Right atrium auricular region (tissue), 2 donors: ENCODE results near the gene ICAM5. TPM values are rescaled to one million over a fixed set of nuclear protein-coding genes. Genes with fewer than 3 reads are reported as not detected.

Experiments used
- DNase-seq: peaks from one replicate; pipeline ENCODE4 v3.0.0-alpha.2; 2019; ENCODE audit warnings: low spot score
- H3K27ac ChIP-seq, 2 donors: fragments of 200-600 bp; sonication (generic); 1 replicate in 1 of 2; 2 replicates in 1 of 2; pipeline ENCODE4 v1.5.1; 2016 to 2019
- H3K27me3 ChIP-seq, 2 donors: fragments of 200-600 bp; sonication (generic); one replicate each; pipeline versions ENCODE4 v1.5.1 to v1.6.0; 2017 to 2019
- H3K36me3 ChIP-seq: fragments of 200-600 bp; sonication (generic); one replicate; pipeline ENCODE4 v1.5.1; 2016
- H3K4me1 ChIP-seq, 2 donors: fragments of 200-600 bp; sonication (generic); one replicate each; pipeline versions ENCODE4 v1.5.1 to v1.6.0; 2017 to 2019
- H3K4me3 ChIP-seq, 2 donors: fragments of 200-600 bp; sonication (generic); 1 replicate in 1 of 2; 2 replicates in 1 of 2; pipeline ENCODE4 v1.5.1; 2017 to 2019; ENCODE audit warnings: mild to moderate bottlenecking in 1 of 2, moderate library complexity in 1 of 2
- H3K9me3 ChIP-seq, 2 donors: fragments of 200-600 bp; sonication (generic); one replicate each; pipeline ENCODE4 v1.5.1; 2019
- CTCF ChIP-seq, 2 donors: fragments of 200-600 bp; sonication (generic); IDR thresholded peaks; one replicate each; pipeline ENCODE4 v1.5.1; 2019; ENCODE audit warnings: antibody characterized with exemption in 2 of 2
- total RNA-seq, 2 donors: library from RNA; depleted of rRNA; stranded (reverse); fragments of >200 nt; gene quantifications; one replicate each; pipeline ENCODE4 v1.1.0, GENCODE V29; 2016

Gene ICAM5
- total RNA-seq, 2 donors from 2014 or later: 0.22 to 1.7 TPM

GRCh38 chr19:10327793-10328192 lies 38.0 kb downstream of the ICAM5 start:
- no peak for TF ChIP-seq CTCF (IDR thresholded peaks at IDR 0.05)
- no peak overlapping the region for H3K4me3 ChIP-seq
- H3K4me1 ChIP-seq: peaks cover 0 to 12% of the 10 kb centered on the region in 2 donors
- no peak for DNase-seq
- peaks cover 74% of the 10 kb centered on the region for H3K36me3 ChIP-seq
- H3K9me3 ChIP-seq: no peaks in the 10 kb centered on the region
- H3K27ac ChIP-seq: no peak overlapping the region
- H3K27me3 ChIP-seq: no peaks in the 10 kb centered on the region

GRCh38 chr19:10328558-10329429 lies 39.0 kb downstream of the ICAM5 start:
- peaks cover 0 to 17% of the 10 kb centered on the region in 2 donors for H3K4me1 ChIP-seq
- H3K4me3 ChIP-seq: no peak overlapping the region
- no peaks in the 10 kb centered on the region for H3K9me3 ChIP-seq
- H3K27me3 ChIP-seq: no peaks in the 10 kb centered on the region
- TF ChIP-seq CTCF (IDR thresholded peaks at IDR 0.05): no peak
- peaks cover 66% of the 10 kb centered on the region for H3K36me3 ChIP-seq
- H3K27ac ChIP-seq: no peak overlapping the region
- no peak for DNase-seq

- Histone ChIP-seq H3K4me3 (no peak overlapping the region), H3K4me1 (peaks cover 0 to 25% of the 10 kb centered on the region in 2 donors), H3K36me3 (peaks cover 59% of the 10 kb centered on the region), H3K27me3 (no peaks in the 10 kb centered on the region), H3K27ac (no peak overlapping the region), H3K9me3 (no peaks in the 10 kb centered on the region)
- no peak for DNase-seq
- no peak for TF ChIP-seq CTCF (IDR thresholded peaks at IDR 0.05)
These were observed 39.8 kb downstream of the ICAM5 start for GRCh38 chr19:10329555-10329954.

- Histone ChIP-seq H3K27ac (peak overlapping the region in 1 of 2 donors; percentile 93), H3K9me3 (no peaks in the 10 kb centered on the region), H3K4me3 (peak overlapping the region; percentile 67 to 74), H3K36me3 (peaks cover 32% of the 10 kb centered on the region), H3K27me3 (no peaks in the 10 kb centered on the region), H3K4me1 (peaks cover 0 to 36% of the 10 kb centered on the region in 2 donors)
- TF ChIP-seq CTCF (IDR thresholded peaks at IDR 0.05): peak in 1 of 2 donors; percentile 18
- no peak for DNase-seq
These were observed 42.6 kb downstream of the ICAM5 start for GRCh38 chr19:10332158-10332964.

- Histone ChIP-seq H3K4me3 (peak within 1 kb of the TSS; percentile 67 to 74), H3K27ac (peak within 1 kb of the TSS; percentile 89 to 93), H3K36me3 (peaks cover 24% of the 10 kb centered on the region), H3K27me3 (no peaks in the 10 kb centered on the region), H3K4me1 (peaks cover 0 to 36% of the 10 kb centered on the region in 2 donors), H3K9me3 (no peaks in the 10 kb centered on the region)
- DNase-seq: peak; percentile 98
- TF ChIP-seq CTCF (IDR thresholded peaks at IDR 0.05): no peak
These were observed 43.4 kb downstream of the ICAM5 start, which contains the start of gene RAVER1 for GRCh38 chr19:10332965-10333757. Gene RAVER1 (minus strand): TSS chr19:10333529. CDS start chr19:10333507, 22 bp downstream.
